OCI-M2 (cell line): Measurements from ENCODE around the gene FITM2.

Experiments used
- DNase-seq: peaks from one replicate; lab custom pipeline; 2025; ENCODE audit not compliant: unreplicated experiment; lab: John Stamatoyannopoulos, UW

FITM2 gene

GRCh38 chr20:44284032-44284431 lies 27.0 kb downstream of the FITM2 start:
- no peak for DNase-seq

- no peak for DNase-seq
Measured at GRCh38 chr20:44282192-44282591, 28.8 kb downstream of the FITM2 start.

GRCh38 chr20:44280387-44280786 lies 30.6 kb downstream of the FITM2 start:
- DNase-seq, result no peak

GRCh38 chr20:44279228-44279627 lies 31.8 kb downstream of the FITM2 start:
- no peak for DNase-seq

- DNase-seq, result no peak
Measured at GRCh38 chr20:44274303-44275017, 36.5 kb downstream of the FITM2 start.

- DNase-seq, result no peak
Measured at GRCh38 chr20:44273231-44274215, 37.5 kb downstream of the FITM2 start.

- no peak for DNase-seq
Measured at GRCh38 chr20:44271915-44272663, 38.9 kb downstream of the FITM2 start.

- no peak for DNase-seq
Measured at GRCh38 chr20:44268802-44269201, 42.2 kb downstream of the FITM2 start.

- no peak for DNase-seq
Measured at GRCh38 chr20:44264287-44264686, 46.7 kb downstream of the FITM2 start.

- DNase-seq, result no peak
Measured at GRCh38 chr20:44258226-44258890, 52.6 kb downstream of the FITM2 start.

GRCh38 chr20:44256961-44257360 lies 54.0 kb downstream of the FITM2 start:
- no peak for DNase-seq

GRCh38 chr20:44255942-44256341 lies 55.1 kb downstream of the FITM2 start:
- DNase-seq, result no peak

- DNase-seq, result no peak
Measured at GRCh38 chr20:44254073-44254472, 56.9 kb downstream of the FITM2 start.

- DNase-seq, result no peak
Measured at GRCh38 chr20:44253528-44253927, 57.5 kb downstream of the FITM2 start.
